AG09309 (cell line): ENCODE data around the gene EVI5.
"Not testable (repeated sequence)": the region's sequence is repeated elsewhere in the genome, so short reads cannot be mapped to it uniquely, and the experiment has no call there.

ENCODE experiments used
- DNase-seq: peaks from one replicate; pipeline ENCODE4 v3.0.0-alpha.2; 2010; ENCODE audit warnings: low read depth
- H3K4me3 ChIP-seq: 2 replicates; pipeline ENCODE4 v1.5.1; 2011; ENCODE audit warnings: mild to moderate bottlenecking, low read depth, low read length, moderate library complexity; ENCODE audit not compliant: control insufficient read depth
- CTCF ChIP-seq: IDR thresholded peaks from 2 replicates; pipeline ENCODE4 v1.5.1; 2011; ENCODE audit warnings: mild to moderate bottlenecking, low read depth, low read length, inconsistent platforms; ENCODE audit not compliant: insufficient read depth, control insufficient read depth; ENCODE audit errors: missing control alignments

Gene EVI5

GRCh38 chr1:92619466-92620189 is 165.3 kb downstream of the EVI5 start:
- TF ChIP-seq CTCF, result no peak
- no peak for DNase-seq
- no peak overlapping the region for H3K4me3 ChIP-seq

- TF ChIP-seq CTCF, result no peak
- H3K4me3 ChIP-seq, result no peak overlapping the region
- no peak for DNase-seq
These were observed 183.9 kb downstream of the EVI5 start for GRCh38 chr1:92601044-92601443.

GRCh38 chr1:92599184-92599583 is 185.7 kb downstream of the EVI5 start:
- DNase-seq, result peak; percentile 23
- peak; percentile 36 for TF ChIP-seq CTCF
- H3K4me3 ChIP-seq, result no peak overlapping the region

- not testable (repeated sequence) for H3K4me3 ChIP-seq, DNase-seq
These were observed 195.5 kb downstream of the EVI5 start for GRCh38 chr1:92589361-92589760.

- no peak overlapping the region for H3K4me3 ChIP-seq
- TF ChIP-seq CTCF, result no peak
These were observed 197.5 kb downstream of the EVI5 start for GRCh38 chr1:92587445-92587844.

GRCh38 chr1:92585831-92586230 is 199.1 kb downstream of the EVI5 start:
- TF ChIP-seq CTCF, result no peak
- H3K4me3 ChIP-seq, result no peak overlapping the region
- no peak for DNase-seq

More at GRCh38 chr1:92587445-92587844, 197.5 kb downstream of the EVI5 start:
- DNase-seq, result no peak

GRCh38 chr1:92584810-92585209 is 200.1 kb downstream of the EVI5 start:
- not testable (repeated sequence) for H3K4me3 ChIP-seq, DNase-seq
